HUES48 (cell line): ENCODE results near the gene ELAC2.

Experiments used
- H3K27ac ChIP-seq: one replicate; pipeline ENCODE4 v1.7.0; 2013; ENCODE audit warnings: low read depth, low read length, inconsistent platforms
- H3K27me3 ChIP-seq: 2 replicates; pipeline ENCODE4 v1.6.1; 2013; ENCODE audit warnings: mild to moderate bottlenecking, low read length; ENCODE audit not compliant: control insufficient read depth, insufficient read depth
- H3K36me3 ChIP-seq: 2 replicates; pipeline ENCODE4 v1.6.1; 2013; ENCODE audit warnings: low read length; ENCODE audit not compliant: control insufficient read depth, insufficient read depth
- H3K4me1 ChIP-seq: 2 replicates; pipeline ENCODE4 v1.6.1; 2013; ENCODE audit warnings: mild to moderate bottlenecking, low read length; ENCODE audit not compliant: control insufficient read depth, insufficient read depth
- H3K4me3 ChIP-seq: 2 replicates; pipeline ENCODE4 v1.5.1; 2013; ENCODE audit warnings: mild to moderate bottlenecking, low read depth, low read length
- H3K9ac ChIP-seq: 2 replicates; pipeline ENCODE4 v1.6.1; 2013; ENCODE audit warnings: mild to moderate bottlenecking, low read depth, low read length, moderate library complexity
- H3K9me3 ChIP-seq: 2 replicates; pipeline ENCODE4 v1.6.1; 2013; ENCODE audit warnings: low read length; ENCODE audit not compliant: control insufficient read depth, insufficient read depth

Gene ELAC2

DNA sequence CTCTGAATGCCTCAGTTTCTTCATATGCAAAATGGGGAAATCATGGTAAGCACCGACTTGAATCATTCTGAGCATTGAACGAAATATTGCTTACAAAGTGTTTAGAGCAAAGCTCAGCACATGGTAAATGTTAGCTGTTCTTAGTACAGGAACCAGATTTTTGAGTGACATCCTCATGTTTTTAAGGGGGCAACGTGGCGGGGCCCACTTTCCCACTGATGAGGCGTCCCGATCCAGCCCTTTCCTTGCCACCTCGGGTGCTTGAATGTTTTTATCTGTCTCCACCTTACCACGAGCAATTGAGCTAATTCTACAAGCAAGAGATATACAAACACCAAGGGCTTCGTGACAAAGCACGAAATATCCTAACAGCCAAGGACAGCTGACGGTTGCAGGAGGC is 49.9 kb downstream of the ELAC2 start:
- Histone ChIP-seq H3K9ac (no peak overlapping the region), H3K9me3 (no peaks in the 10 kb centered on the region), H3K27ac (no peak overlapping the region), H3K4me3 (no peak overlapping the region), H3K27me3 (no peaks in the 10 kb centered on the region), H3K36me3 (peaks cover 5% of the 10 kb centered on the region; the same call in 1 of the 2 replicates), H3K4me1 (peaks cover under 1% of the 10 kb centered on the region; the same call in 1 of the 2 replicates)

DNA sequence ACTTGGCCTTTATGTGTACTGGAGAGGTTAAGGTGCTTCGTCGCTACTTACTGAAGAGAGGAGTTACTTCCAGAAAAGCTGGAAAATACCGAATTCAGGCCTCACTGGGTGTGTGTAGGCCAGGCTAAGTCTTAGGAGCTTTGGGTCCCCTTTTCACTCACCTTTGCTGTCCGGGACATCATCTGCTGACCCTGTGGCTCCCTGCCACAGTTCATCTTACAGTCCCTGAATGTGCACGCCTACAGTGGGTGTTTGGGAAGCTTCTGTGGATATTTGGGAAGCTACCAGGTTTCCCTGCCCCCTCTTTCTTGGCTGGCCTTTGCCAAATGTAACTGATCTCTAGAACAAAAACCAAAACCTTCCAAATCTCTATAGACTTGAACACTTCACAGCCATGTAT is 51.4 kb downstream of the ELAC2 start:
- Histone ChIP-seq H3K9me3 (no peaks in the 10 kb centered on the region), H3K36me3 (peaks cover 7% of the 10 kb centered on the region), H3K4me1 (no peaks in the 10 kb centered on the region), H3K27ac (no peak overlapping the region), H3K9ac (no peak overlapping the region), H3K4me3 (no peak overlapping the region), H3K27me3 (no peaks in the 10 kb centered on the region)

DNA sequence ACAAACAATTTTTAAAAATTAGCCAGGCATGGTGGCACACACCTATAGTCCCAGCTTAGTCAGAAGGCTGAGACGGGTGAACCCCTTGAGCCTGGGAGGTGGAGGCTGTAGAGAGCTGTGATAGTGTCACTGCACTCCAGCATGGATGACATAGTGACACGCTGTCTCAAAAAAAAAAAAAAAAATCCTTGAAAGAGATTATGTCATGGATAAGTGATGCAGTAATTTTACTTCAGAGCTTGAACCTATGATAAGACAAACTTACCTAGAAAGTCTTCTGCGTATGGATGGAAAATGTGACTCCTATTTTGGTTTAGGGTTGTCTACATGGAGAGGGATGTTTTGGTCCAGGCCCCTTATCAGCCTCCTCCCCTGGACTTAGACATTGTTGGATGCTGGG is 51.8 kb downstream of the ELAC2 start:
- H3K9ac ChIP-seq: no peak overlapping the region
- H3K9me3 ChIP-seq: no peaks in the 10 kb centered on the region
- H3K27ac ChIP-seq: no peak overlapping the region
- no peaks in the 10 kb centered on the region for H3K27me3 ChIP-seq
- no peak overlapping the region for H3K4me3 ChIP-seq
- H3K36me3 ChIP-seq: peaks cover 7% of the 10 kb centered on the region
- H3K4me1 ChIP-seq: no peaks in the 10 kb centered on the region

DNA sequence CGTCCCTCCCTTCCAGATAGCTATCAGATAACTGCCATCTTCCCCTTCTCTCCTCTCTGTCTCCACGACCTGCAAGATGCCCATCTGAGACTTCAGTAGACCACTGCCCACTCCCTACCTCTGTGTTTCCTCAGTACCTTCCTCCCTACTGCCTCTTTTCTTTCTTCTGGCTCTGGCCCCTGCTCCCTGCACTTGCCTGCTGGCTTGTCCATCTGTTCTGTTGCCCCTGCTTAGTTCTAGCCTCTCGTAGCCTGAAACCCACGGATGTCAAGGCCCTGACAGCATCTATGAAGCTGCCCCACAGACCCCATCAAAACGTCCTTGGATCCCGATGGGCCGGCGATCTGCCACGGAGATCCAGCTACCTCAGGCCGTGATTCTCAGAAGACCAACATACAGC is 53.0 kb downstream of the ELAC2 start:
- no peak overlapping the region for H3K4me3 ChIP-seq
- H3K9me3 ChIP-seq: no peaks in the 10 kb centered on the region
- peaks cover 7% of the 10 kb centered on the region for H3K36me3 ChIP-seq
- H3K27ac ChIP-seq: no peak overlapping the region
- no peak overlapping the region for H3K9ac ChIP-seq
- no peaks in the 10 kb centered on the region for H3K27me3 ChIP-seq
- H3K4me1 ChIP-seq: no peaks in the 10 kb centered on the region

DNA sequence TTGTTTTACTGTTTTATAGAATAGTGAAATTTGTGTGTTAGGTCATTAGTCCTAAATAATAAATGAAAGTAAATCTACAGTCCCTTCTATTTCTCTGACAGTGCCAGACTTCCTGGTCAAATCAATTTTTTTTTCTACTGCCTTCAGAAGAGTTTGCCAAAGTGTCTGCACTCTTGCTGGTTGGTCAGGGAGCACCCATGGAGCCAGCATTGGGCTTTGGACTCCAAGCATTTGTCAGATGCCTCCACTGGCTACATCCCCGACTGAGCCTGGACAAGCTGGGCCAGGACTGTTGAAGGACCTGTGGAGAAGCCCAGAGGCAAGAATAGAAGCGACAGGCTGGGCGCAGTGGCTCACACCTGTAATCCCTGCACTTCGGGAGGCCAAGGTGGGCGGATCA is 53.7 kb downstream of the ELAC2 start:
- no peak overlapping the region for H3K4me3 ChIP-seq
- H3K27ac ChIP-seq: no peak overlapping the region
- H3K4me1 ChIP-seq: no peaks in the 10 kb centered on the region
- peaks cover 11% of the 10 kb centered on the region for H3K36me3 ChIP-seq
- no peak overlapping the region for H3K9ac ChIP-seq
- H3K27me3 ChIP-seq: no peaks in the 10 kb centered on the region
- H3K9me3 ChIP-seq: no peaks in the 10 kb centered on the region

DNA sequence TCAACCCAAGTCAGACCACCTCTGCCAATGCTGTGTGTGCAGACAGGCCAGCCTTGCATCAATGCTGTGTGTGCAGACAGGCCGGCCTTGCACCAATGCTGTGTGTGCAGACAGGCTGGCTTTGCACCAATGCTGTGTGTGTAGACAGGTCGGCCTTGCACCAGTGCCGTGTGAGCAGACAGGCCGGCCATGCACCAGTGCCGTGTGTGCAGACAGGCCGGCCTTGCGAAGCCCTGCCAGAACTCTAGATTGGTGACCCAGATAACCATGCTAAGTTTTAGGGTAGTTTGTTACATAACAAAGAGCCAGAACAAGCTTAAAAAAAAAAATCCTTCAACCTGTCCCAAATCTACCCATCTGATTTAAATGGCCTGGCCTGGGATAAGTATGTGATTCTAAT is 54.3 kb downstream of the ELAC2 start:
- H3K4me3 ChIP-seq: no peak overlapping the region

DNA sequence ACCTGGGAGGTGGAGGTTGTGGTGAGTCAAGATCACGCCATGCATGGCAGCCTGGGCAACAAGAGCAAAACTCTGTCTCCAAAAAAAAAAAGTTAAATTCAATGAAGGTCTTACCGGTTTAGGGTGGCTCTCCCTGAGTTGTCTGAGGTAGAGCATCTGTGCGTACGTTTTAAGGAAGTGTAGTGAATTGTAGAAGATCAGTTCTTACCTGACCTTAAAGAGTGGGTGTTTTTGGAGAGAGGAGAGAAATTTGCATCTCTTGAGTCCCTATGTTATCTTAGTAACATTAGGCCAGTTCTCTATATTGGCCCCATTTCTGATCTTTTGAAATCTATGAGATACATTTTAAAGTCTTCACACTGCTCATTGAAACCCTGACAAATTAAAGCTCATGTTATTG is 56.2 kb downstream of the ELAC2 start:
- H3K27me3 ChIP-seq: no peaks in the 10 kb centered on the region
- H3K9ac ChIP-seq: no peak overlapping the region
- H3K36me3 ChIP-seq: peaks cover 31% of the 10 kb centered on the region
- H3K4me3 ChIP-seq: no peak overlapping the region
- no peak overlapping the region for H3K27ac ChIP-seq
- no peaks in the 10 kb centered on the region for H3K9me3 ChIP-seq
- H3K4me1 ChIP-seq: no peaks in the 10 kb centered on the region

More for the DNA sequence above, 54.3 kb downstream of the ELAC2 start:
- H3K4me1 ChIP-seq: no peaks in the 10 kb centered on the region
- no peak overlapping the region for H3K9ac ChIP-seq
- no peaks in the 10 kb centered on the region for H3K27me3 ChIP-seq
- H3K27ac ChIP-seq: no peak overlapping the region
- H3K9me3 ChIP-seq: no peaks in the 10 kb centered on the region
- H3K36me3 ChIP-seq: peaks cover 17% of the 10 kb centered on the region

DNA sequence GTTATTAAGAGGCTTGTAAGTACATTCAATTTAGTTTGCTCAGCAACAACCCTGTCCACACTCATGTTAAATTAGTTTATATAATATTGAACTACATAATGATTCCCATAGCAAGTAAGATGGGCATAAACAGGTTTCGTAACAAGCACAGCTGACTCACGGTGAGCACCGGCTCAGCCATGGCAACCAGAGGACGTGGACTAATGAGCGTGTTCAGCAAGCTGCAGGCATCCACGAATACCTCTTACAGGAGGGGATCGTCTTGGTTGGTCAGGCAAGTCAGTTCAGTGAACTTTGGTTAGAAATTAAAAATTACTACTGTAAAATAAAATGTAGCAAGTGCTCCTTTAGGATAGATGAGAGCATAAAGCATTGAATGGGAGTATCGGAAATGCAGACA is 58.4 kb downstream of the ELAC2 start:
- H3K36me3 ChIP-seq: peaks cover 42% of the 10 kb centered on the region

DNA sequence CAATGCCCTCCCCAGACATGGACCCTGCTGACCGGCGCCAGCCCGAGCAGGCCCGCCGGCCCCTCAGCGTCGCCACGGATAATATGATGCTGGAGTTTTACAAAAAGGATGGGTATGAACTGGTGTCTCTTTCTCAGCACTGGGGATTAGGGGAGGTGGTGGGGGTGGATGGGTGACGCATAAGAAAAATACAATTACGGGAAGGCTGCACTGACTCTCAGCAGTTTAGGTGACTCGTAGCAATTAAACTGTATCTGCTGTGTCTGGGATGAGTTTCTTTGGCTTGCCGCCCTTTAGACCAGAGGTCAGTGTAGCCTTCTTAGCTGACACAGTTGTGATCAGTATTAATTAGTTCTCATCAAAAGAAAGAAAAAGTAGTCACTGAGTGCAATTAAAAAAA is 59.0 kb downstream of the ELAC2 start:
- H3K4me1 ChIP-seq: no peaks in the 10 kb centered on the region
- H3K9me3 ChIP-seq: no peaks in the 10 kb centered on the region
- peaks cover 46% of the 10 kb centered on the region for H3K36me3 ChIP-seq
- no peak overlapping the region for H3K9ac ChIP-seq
- no peak overlapping the region for H3K27ac ChIP-seq
- H3K4me3 ChIP-seq: no peak overlapping the region
- no peaks in the 10 kb centered on the region for H3K27me3 ChIP-seq

More for the DNA sequence above, 58.4 kb downstream of the ELAC2 start:
- H3K4me3 ChIP-seq: no peak overlapping the region
- no peaks in the 10 kb centered on the region for H3K9me3 ChIP-seq
- H3K27me3 ChIP-seq: no peaks in the 10 kb centered on the region
- H3K9ac ChIP-seq: no peak overlapping the region
- no peak overlapping the region for H3K27ac ChIP-seq
- no peaks in the 10 kb centered on the region for H3K4me1 ChIP-seq

DNA sequence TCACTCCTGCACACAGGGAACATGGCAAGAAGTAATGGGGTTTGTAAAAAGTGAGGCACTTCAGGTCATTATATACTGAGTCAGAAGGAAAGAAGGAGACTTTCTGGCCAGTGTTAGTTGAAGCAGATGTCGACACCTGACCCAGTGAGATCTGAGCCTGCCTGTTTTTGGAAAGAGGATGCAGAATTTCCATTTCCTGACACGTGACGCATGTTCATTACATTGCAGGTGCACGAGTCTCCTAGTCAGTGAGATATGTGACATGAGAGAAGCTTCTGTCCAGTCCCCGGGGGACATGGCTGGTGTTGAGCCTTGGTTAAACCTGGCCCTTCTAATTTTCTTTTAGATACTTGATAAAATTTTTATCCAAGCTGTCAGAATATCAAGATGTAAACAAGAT is 62.3 kb downstream of the ELAC2 start:
- no peak overlapping the region for H3K4me3 ChIP-seq
- peaks cover 60% of the 10 kb centered on the region for H3K36me3 ChIP-seq
- H3K27ac ChIP-seq: no peak overlapping the region

DNA sequence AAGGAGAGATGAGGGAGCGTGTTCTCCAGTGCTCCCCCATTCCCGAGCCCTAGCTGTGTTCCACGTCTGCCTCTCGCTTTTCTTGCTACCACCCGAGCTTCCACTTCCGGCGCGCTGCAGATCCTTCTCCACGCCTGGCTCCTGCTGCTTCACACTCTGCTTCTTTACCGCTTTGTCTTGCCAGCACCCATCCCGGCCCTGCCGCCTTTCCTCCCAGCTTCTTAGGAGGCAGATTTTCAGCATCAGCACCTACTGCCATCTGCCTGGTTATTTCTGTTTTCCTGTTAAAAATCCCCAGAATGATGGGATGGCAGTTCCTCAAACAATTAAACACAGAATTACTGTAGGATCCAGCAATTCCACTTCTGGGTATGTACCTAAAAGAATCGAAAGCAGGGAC is 64.7 kb downstream of the ELAC2 start:
- Histone ChIP-seq H3K4me1 (no peaks in the 10 kb centered on the region), H3K4me3 (no peak overlapping the region), H3K27ac (no peak overlapping the region), H3K36me3 (peaks cover 64% of the 10 kb centered on the region), H3K27me3 (no peaks in the 10 kb centered on the region), H3K9ac (no peak overlapping the region), H3K9me3 (no peaks in the 10 kb centered on the region)

More for the DNA sequence above, 62.3 kb downstream of the ELAC2 start:
- Histone ChIP-seq H3K9ac (no peak overlapping the region), H3K9me3 (no peaks in the 10 kb centered on the region), H3K4me1 (no peaks in the 10 kb centered on the region), H3K27me3 (no peaks in the 10 kb centered on the region)

DNA sequence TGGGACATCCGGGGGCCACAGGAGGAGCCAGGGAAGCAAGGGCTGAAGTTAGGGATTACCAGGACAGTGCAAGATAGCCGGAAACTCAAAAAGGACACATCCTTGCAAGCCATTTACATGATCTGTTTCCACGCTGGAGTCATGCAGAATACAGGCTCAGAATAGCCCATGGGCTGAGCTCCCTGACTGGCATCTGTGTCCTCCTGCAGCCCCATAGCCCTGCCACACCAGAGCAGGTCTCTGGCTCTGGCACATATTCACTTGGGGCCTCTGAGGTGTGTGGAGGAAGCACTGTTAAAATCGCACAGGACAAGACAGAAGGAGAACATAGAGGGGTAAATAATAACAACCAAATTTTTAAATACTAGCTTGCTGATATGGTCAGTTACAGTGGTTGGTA is 65.8 kb downstream of the ELAC2 start:
- H3K36me3 ChIP-seq: peaks cover 64% of the 10 kb centered on the region
- H3K4me3 ChIP-seq: no peak overlapping the region
- H3K9me3 ChIP-seq: no peaks in the 10 kb centered on the region
- no peaks in the 10 kb centered on the region for H3K4me1 ChIP-seq
- H3K9ac ChIP-seq: no peak overlapping the region
- H3K27ac ChIP-seq: no peak overlapping the region
- no peaks in the 10 kb centered on the region for H3K27me3 ChIP-seq
